ENCODE measurements around the gene BCL2L14. TPM values are rescaled to one million over a fixed set of nuclear protein-coding genes. Genes with fewer than 3 reads are reported as not detected.

BCL2L14 gene
- total and polyA plus RNA-seq, 12 donors, result 0.49 TPM; not detected in 11

- intact Hi-C loops (cut with DNase I), result no loop called here
- WGBS, 2 donors, result 81 to 85% methylated on average over 4 of the region's 4 CpGs
- TF ChIP-seq CTCF (IDR thresholded peaks at IDR 0.05), result no peak
- Histone ChIP-seq H3K4me3 (no peak overlapping the region), H3K27me3 (no peaks in the 10 kb centered on the region), H3K36me3 (no peaks in the 10 kb centered on the region), H3K9me3 (no peaks in the 10 kb centered on the region), H3K27ac (no peak overlapping the region), H3K4me1 (peaks cover 0 to 21% (median 3%) of the 10 kb centered on the region in 9 donors)
- DNase-seq (no peak), ATAC-seq (no peak)
These were observed 23.7 kb downstream of the BCL2L14 start for GRCh38 chr12:12094481-12094880.

DNA sequence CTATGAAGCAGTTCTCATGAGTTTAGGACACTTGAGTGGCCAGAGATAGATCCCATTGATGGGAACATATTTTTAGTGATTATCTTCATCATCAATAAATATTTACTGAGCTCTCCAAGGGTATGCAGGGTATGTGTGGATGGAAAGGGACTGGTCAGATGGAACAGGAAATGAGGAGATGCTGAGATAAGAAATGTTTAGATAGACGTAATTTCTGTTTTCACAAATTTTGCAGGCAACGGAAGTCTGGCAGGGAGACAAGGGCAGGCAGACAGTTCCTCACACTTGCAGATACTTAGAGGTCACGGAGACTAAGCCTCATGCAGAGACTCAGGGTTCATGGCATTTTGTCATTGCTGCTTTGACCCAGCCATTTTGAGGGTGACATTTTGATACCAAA, 24.3 kb downstream of the BCL2L14 start:
- Histone ChIP-seq H3K27me3 (no peaks in the 10 kb centered on the region), H3K27ac (no peak overlapping the region), H3K4me1 (peaks cover 0 to 23% (median 3%) of the 10 kb centered on the region in 9 donors), H3K4me3 (no peak overlapping the region), H3K9me3 (no peaks in the 10 kb centered on the region), H3K36me3 (no peaks in the 10 kb centered on the region)
- intact Hi-C loops (cut with DNase I), result no loop called here
- peak in 1 of 8 donors; percentile 10 for ATAC-seq
- WGBS, 2 donors, result 56 to 63% methylated on average over 3 of the region's 3 CpGs
- DNase-seq, result no peak
- TF ChIP-seq CTCF (IDR thresholded peaks at IDR 0.05), result no peak

- DNase-seq (no peak), ATAC-seq (peak in 3 of 8 donors; percentile 33 to 60 (median 39))
- no peaks in the 10 kb centered on the region for H3K36me3 ChIP-seq
- TF ChIP-seq CTCF (IDR thresholded peaks at IDR 0.05), result no peak
- WGBS, 2 donors, result 59 to 69% methylated on average over 6 of the region's 6 CpGs
- H3K4me3 ChIP-seq, result no peak overlapping the region
- H3K4me1 ChIP-seq, result peaks cover 0 to 22% (median 3%) of the 10 kb centered on the region in 9 donors
- H3K27ac ChIP-seq, result peak overlapping the region in 2 of 10 donors; percentile 45 to 61
- H3K27me3 ChIP-seq, result no peaks in the 10 kb centered on the region
- intact Hi-C loops (cut with DNase I), result no loop called here
- H3K9me3 ChIP-seq, result no peaks in the 10 kb centered on the region
These were observed 27.4 kb downstream of the BCL2L14 start for GRCh38 chr12:12097891-12098690.

GRCh38 chr12:12098691-12099015, 27.9 kb downstream of the BCL2L14 start:
- peaks cover 0 to under 1% (median 0%) of the 10 kb centered on the region in 9 donors for H3K36me3 ChIP-seq
- 85 to 89% methylated on average over 3 of the region's 3 CpGs for WGBS, 2 donors
- no peak for DNase-seq
- H3K4me1 ChIP-seq, result peaks cover 0 to 22% (median 3%) of the 10 kb centered on the region in 9 donors
- no peak for TF ChIP-seq CTCF (IDR thresholded peaks at IDR 0.05)
- H3K4me3 ChIP-seq, result no peak overlapping the region
- intact Hi-C loops (cut with DNase I), result no loop called here
- H3K27ac ChIP-seq, result peak overlapping the region in 2 of 10 donors; percentile 45 to 61
- H3K27me3 ChIP-seq, result no peaks in the 10 kb centered on the region
- no peak for ATAC-seq
- H3K9me3 ChIP-seq, result no peaks in the 10 kb centered on the region
